Muscle of back (tissue), 11 donors: ENCODE data around the gene ZCCHC14. TPM values are rescaled to one million over a fixed set of nuclear protein-coding genes. Genes with fewer than 3 reads are reported as not detected.
"Not testable (repeated sequence)": the region's sequence is repeated elsewhere in the genome, so short reads cannot be mapped to it uniquely, and the experiment has no call there.

Experiments used
- DNase-seq, 3 donors: peaks; one replicate each; pipeline versions ENCODE4 v3.0.0 to v3.0.0-alpha.2; 2013
- polyA plus RNA-seq, 10 donors: library from polyadenylated mRNA; unstranded; fragments of 120-200 nt; gene quantifications; one replicate each; pipeline ENCODE4 v1.2.1, GENCODE V29; 2013; ENCODE audit not compliant: insufficient read length in 10 of 10

ZCCHC14 gene
- polyA plus RNA-seq, 10 donors = 16.0 to 22.1 (median 18.1) TPM

GRCh38 chr16:87384162-87384874 lies 108.5 kb downstream of the ZCCHC14 start:
- DNase-seq = no peak

GRCh38 chr16:87383505-87384161 lies 109.2 kb downstream of the ZCCHC14 start, which contains the start of gene FBXO31:
FBXO31 (minus strand) TSS chr16:87383776; CDS start chr16:87383744, 32 bp downstream.
- DNase-seq = peak; percentile 94 to 97 (median 94)

GRCh38 chr16:87382023-87382785 lies 110.6 kb downstream of the ZCCHC14 start:
- no peak for DNase-seq

- no peak for DNase-seq
Observed at GRCh38 chr16:87380881-87381280, 111.9 kb downstream of the ZCCHC14 start.

GRCh38 chr16:87380403-87380802 lies 112.4 kb downstream of the ZCCHC14 start:
- DNase-seq = no peak

- not testable (repeated sequence) for DNase-seq
Observed at GRCh38 chr16:87379312-87379752, 113.5 kb downstream of the ZCCHC14 start.

- DNase-seq = no peak
Observed at GRCh38 chr16:87376660-87377059, 116.2 kb downstream of the ZCCHC14 start.

GRCh38 chr16:87375426-87376135 lies 117.2 kb downstream of the ZCCHC14 start:
- DNase-seq = no peak

- no peak for DNase-seq
Observed at GRCh38 chr16:87374313-87374712, 118.5 kb downstream of the ZCCHC14 start.

- no peak for DNase-seq
Observed at GRCh38 chr16:87372305-87372704, 120.5 kb downstream of the ZCCHC14 start.

GRCh38 chr16:87371261-87371866 lies 121.5 kb downstream of the ZCCHC14 start:
- DNase-seq = no peak

- no peak for DNase-seq
Observed at GRCh38 chr16:87369796-87370719, 122.8 kb downstream of the ZCCHC14 start.

GRCh38 chr16:87369117-87369765 lies 123.6 kb downstream of the ZCCHC14 start:
- no peak for DNase-seq

GRCh38 chr16:87368029-87368770 lies 124.6 kb downstream of the ZCCHC14 start:
- no peak for DNase-seq

- DNase-seq = no peak
Observed at GRCh38 chr16:87367529-87367928, 125.3 kb downstream of the ZCCHC14 start.

GRCh38 chr16:87366930-87367329 lies 125.9 kb downstream of the ZCCHC14 start:
- no peak for DNase-seq

- no peak for DNase-seq
Observed at GRCh38 chr16:87366288-87366687, 126.5 kb downstream of the ZCCHC14 start.

GRCh38 chr16:87365021-87365713 lies 127.7 kb downstream of the ZCCHC14 start:
- no peak for DNase-seq
